ENCODE data around the gene RELN. TPM values are rescaled to one million over a fixed set of nuclear protein-coding genes. Genes with fewer than 3 reads are reported as not detected.

RELN gene
- total RNA-seq, 1 experiment from 2014 or later, result 8.0 TPM

GRCh38 chr7:103480771-103481170 lies 508.7 kb downstream of the RELN start:
- Histone ChIP-seq H3K79me2 (ENCODE audit: low read length) (no peaks in the 10 kb centered on the region), H3F3A (ENCODE audit: low read length, unreplicated experiment) (no peaks in the 10 kb centered on the region), H3K9ac (ENCODE audit: low read length) (no peak overlapping the region), H3K4me2 (ENCODE audit: low read length) (no peak overlapping the region), H4K20me1 (ENCODE audit: low read length) (no peaks in the 10 kb centered on the region), H3K4me3 (ENCODE audit: low read length) (no peak overlapping the region), H3K9me3 (ENCODE audit: low read length) (no peaks in the 10 kb centered on the region), H3K9me2 (replicated peaks; ENCODE audit: low read length) (no peaks in the 10 kb centered on the region), H3K4me1 (ENCODE audit: insufficient read depth, low read length) (no peaks in the 10 kb centered on the region), H3K36me3 (ENCODE audit: low read depth, low read length) (no peaks in the 10 kb centered on the region), H2AFZ (ENCODE audit: low read length) (no peak overlapping the region), H3K27ac (ENCODE audit: low read length) (no peak overlapping the region), H3K27me3 (ENCODE audit: low read length) (no peaks in the 10 kb centered on the region)
- CTCF ChIA-PET, result no interaction called here
- POLR2A ChIA-PET (ENCODE audit: unreplicated experiment), result no interaction called here
- DNase-seq (no peak), ATAC-seq (no peak)
- BruUV-seq (replicated peaks), result no TSS peak
- TF ChIP-seq EZH2phosphoT487 (IDR thresholded peaks at IDR 0.05; ENCODE audit: borderline replicate concordance, low read length), result no peak
- TF ChIP-seq CTCF (conservative IDR thresholded peaks at IDR 0.05; ENCODE audit: low read depth, low read length), result no peak
- TF ChIP-seq EZH2 (IDR thresholded peaks at IDR 0.05; ENCODE audit: low read length, unreplicated experiment), result no peak
- intact Hi-C loops (cut with micrococcal nuclease), result no loop called here

- TF ChIP-seq CTCF (conservative IDR thresholded peaks at IDR 0.05; ENCODE audit: low read depth, low read length) (no peak), EZH2phosphoT487 (IDR thresholded peaks at IDR 0.05; ENCODE audit: borderline replicate concordance, low read length) (no peak), EZH2 (IDR thresholded peaks at IDR 0.05; ENCODE audit: low read length, unreplicated experiment) (no peak)
- Histone ChIP-seq H3K9me2 (replicated peaks; ENCODE audit: low read length) (no peaks in the 10 kb centered on the region), H4K20me1 (ENCODE audit: low read length) (no peaks in the 10 kb centered on the region), H3K27me3 (ENCODE audit: low read length) (no peaks in the 10 kb centered on the region), H3K9me3 (ENCODE audit: low read length) (no peaks in the 10 kb centered on the region), H3K27ac (ENCODE audit: low read length) (no peak overlapping the region), H3F3A (ENCODE audit: low read length, unreplicated experiment) (no peaks in the 10 kb centered on the region), H3K9ac (ENCODE audit: low read length) (no peak overlapping the region), H3K4me1 (ENCODE audit: insufficient read depth, low read length) (no peaks in the 10 kb centered on the region), H2AFZ (ENCODE audit: low read length) (no peak overlapping the region), H3K36me3 (ENCODE audit: low read depth, low read length) (no peaks in the 10 kb centered on the region), H3K4me2 (ENCODE audit: low read length) (no peak overlapping the region), H3K79me2 (ENCODE audit: low read length) (no peaks in the 10 kb centered on the region), H3K4me3 (ENCODE audit: low read length) (no peak overlapping the region)
- BruUV-seq (replicated peaks), result no TSS peak
- ATAC-seq (no peak), DNase-seq (no peak)
- POLR2A ChIA-PET (ENCODE audit: unreplicated experiment), result no interaction called here
- intact Hi-C loops (cut with micrococcal nuclease), result no loop called here
- CTCF ChIA-PET, result no interaction called here
Measured at GRCh38 chr7:103474956-103475355, 514.5 kb downstream of the RELN start.

GRCh38 chr7:103469095-103469948 lies 520.1 kb downstream of the RELN start:
- ATAC-seq, result no peak
- ChIA-PET POLR2A (ENCODE audit: unreplicated experiment) (no interaction called here), CTCF (no interaction called here)
- Histone ChIP-seq H3K9ac (ENCODE audit: low read length) (no peak overlapping the region), H3K79me2 (ENCODE audit: low read length) (no peaks in the 10 kb centered on the region), H2AFZ (ENCODE audit: low read length) (no peak overlapping the region), H4K20me1 (ENCODE audit: low read length) (no peaks in the 10 kb centered on the region), H3K4me3 (ENCODE audit: low read length) (no peak overlapping the region), H3K4me1 (ENCODE audit: insufficient read depth, low read length) (no peaks in the 10 kb centered on the region), H3K4me2 (ENCODE audit: low read length) (no peak overlapping the region), H3K9me2 (replicated peaks; ENCODE audit: low read length) (no peaks in the 10 kb centered on the region), H3K27ac (ENCODE audit: low read length) (no peak overlapping the region), H3F3A (ENCODE audit: low read length, unreplicated experiment) (no peaks in the 10 kb centered on the region), H3K9me3 (ENCODE audit: low read length) (no peaks in the 10 kb centered on the region), H3K27me3 (ENCODE audit: low read length) (no peaks in the 10 kb centered on the region), H3K36me3 (ENCODE audit: low read depth, low read length) (no peaks in the 10 kb centered on the region)
- intact Hi-C loops (cut with micrococcal nuclease), result no loop called here
- TF ChIP-seq EZH2phosphoT487 (IDR thresholded peaks at IDR 0.05; ENCODE audit: borderline replicate concordance, low read length), result no peak
- no TSS peak for BruUV-seq (replicated peaks)
- no peak for DNase-seq
